Measurements from ENCODE around the gene PUM1.

PUM1 gene

GRCh38 chr1:30890502-30891226, 174.9 kb downstream of the PUM1 start:
- no peak for DNase-seq (ENCODE audit: low read depth, low spot score)
- H3K4me3 ChIP-seq (ENCODE audit: low read length): no peak overlapping the region

GRCh38 chr1:30889511-30889910, 176.0 kb downstream of the PUM1 start:
- DNase-seq (ENCODE audit: low read depth, low spot score): no peak
- no peak overlapping the region for H3K4me3 ChIP-seq (ENCODE audit: low read length)

- DNase-seq (ENCODE audit: low read depth, low spot score): no peak
- H3K4me3 ChIP-seq (ENCODE audit: low read length): no peak overlapping the region
Measured at GRCh38 chr1:30888975-30889374, 176.5 kb downstream of the PUM1 start.

- H3K4me3 ChIP-seq (ENCODE audit: low read length): no peak overlapping the region
- no peak for DNase-seq (ENCODE audit: low read depth, low spot score)
Measured at GRCh38 chr1:30888391-30888790, 177.1 kb downstream of the PUM1 start.

- no peak overlapping the region for H3K4me3 ChIP-seq (ENCODE audit: low read length)
- DNase-seq (ENCODE audit: low read depth, low spot score): no peak
Measured at GRCh38 chr1:30887485-30888315, 177.8 kb downstream of the PUM1 start.

- no peak overlapping the region for H3K4me3 ChIP-seq (ENCODE audit: low read length)
- no peak for DNase-seq (ENCODE audit: low read depth, low spot score)
Measured at GRCh38 chr1:30886710-30887428, 178.6 kb downstream of the PUM1 start.

- H3K4me3 ChIP-seq (ENCODE audit: low read length): no peak overlapping the region
- DNase-seq (ENCODE audit: low read depth, low spot score): no peak
Measured at GRCh38 chr1:30885570-30886522, 179.7 kb downstream of the PUM1 start.

- no peak overlapping the region for H3K4me3 ChIP-seq (ENCODE audit: low read length)
- no peak for DNase-seq (ENCODE audit: low read depth, low spot score)
Measured at GRCh38 chr1:30884723-30885122, 180.8 kb downstream of the PUM1 start.

GRCh38 chr1:30883389-30884172, 181.9 kb downstream of the PUM1 start:
- no peak overlapping the region for H3K4me3 ChIP-seq (ENCODE audit: low read length)
- DNase-seq (ENCODE audit: low read depth, low spot score): no peak

GRCh38 chr1:30882678-30883388, 182.7 kb downstream of the PUM1 start:
- no peak for DNase-seq (ENCODE audit: low read depth, low spot score)
- H3K4me3 ChIP-seq (ENCODE audit: low read length): no peak overlapping the region
